WI38 (cell line): ENCODE results near the gene TNFRSF21.

ENCODE experiments used
- H3K4me3 ChIP-seq: 2 replicates; pipeline ENCODE4 v1.5.1; 2011; ENCODE audit warnings: low read depth, mild to moderate bottlenecking, control low read depth, low read length
- TF ChIP-seq, protein P1 (sequence below): IDR thresholded peaks from 2 replicates; pipeline ENCODE4 v1.5.1; 2012; ENCODE audit warnings: low read depth, mild to moderate bottlenecking, control low read depth, low read length

The TNFRSF21 gene

GRCh38 chr6:47242483-47243386, 67.0 kb downstream of the TNFRSF21 start:
- TF ChIP-seq, protein P1, sequence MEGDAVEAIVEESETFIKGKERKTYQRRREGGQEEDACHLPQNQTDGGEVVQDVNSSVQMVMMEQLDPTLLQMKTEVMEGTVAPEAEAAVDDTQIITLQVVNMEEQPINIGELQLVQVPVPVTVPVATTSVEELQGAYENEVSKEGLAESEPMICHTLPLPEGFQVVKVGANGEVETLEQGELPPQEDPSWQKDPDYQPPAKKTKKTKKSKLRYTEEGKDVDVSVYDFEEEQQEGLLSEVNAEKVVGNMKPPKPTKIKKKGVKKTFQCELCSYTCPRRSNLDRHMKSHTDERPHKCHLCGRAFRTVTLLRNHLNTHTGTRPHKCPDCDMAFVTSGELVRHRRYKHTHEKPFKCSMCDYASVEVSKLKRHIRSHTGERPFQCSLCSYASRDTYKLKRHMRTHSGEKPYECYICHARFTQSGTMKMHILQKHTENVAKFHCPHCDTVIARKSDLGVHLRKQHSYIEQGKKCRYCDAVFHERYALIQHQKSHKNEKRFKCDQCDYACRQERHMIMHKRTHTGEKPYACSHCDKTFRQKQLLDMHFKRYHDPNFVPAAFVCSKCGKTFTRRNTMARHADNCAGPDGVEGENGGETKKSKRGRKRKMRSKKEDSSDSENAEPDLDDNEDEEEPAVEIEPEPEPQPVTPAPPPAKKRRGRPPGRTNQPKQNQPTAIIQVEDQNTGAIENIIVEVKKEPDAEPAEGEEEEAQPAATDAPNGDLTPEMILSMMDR = no peak
- no peak overlapping the region for H3K4me3 ChIP-seq

DNA sequence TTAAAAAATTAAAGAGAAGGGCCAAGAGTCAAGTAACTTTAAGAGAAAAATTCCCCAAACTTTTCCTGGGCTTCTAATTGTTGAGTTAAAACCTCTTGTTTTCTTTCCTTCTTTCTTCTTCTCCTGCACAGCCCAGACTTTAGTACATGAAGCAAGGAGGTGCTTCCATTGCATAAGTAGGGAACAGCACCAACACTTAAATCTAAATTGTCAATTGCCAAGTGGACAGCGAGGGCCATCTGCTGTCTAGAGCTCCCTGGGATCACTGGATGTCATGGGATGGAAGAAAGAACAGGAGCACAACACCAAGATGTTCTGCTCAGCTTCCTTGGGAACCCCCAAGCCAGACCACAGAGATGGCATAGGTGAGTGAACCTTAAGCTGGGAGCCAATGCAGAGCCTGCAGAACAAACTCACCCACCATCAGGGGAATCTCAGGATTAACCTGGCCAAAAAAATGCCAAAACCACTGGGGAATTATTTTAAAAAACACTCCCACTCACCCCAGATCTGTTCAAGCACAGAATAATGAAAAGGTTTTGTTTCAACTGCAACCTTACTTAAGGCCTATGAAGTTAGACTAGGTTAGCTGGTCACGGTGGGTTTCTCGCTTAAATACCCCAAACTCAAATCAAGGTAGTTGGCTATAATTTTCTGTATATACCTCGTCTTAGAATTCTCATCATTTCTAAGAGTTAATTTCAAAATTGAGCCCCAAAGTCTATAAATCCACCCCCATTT, 67.8 kb downstream of the TNFRSF21 start:
- TF ChIP-seq, protein P1 = no peak
- no peak overlapping the region for H3K4me3 ChIP-seq

DNA sequence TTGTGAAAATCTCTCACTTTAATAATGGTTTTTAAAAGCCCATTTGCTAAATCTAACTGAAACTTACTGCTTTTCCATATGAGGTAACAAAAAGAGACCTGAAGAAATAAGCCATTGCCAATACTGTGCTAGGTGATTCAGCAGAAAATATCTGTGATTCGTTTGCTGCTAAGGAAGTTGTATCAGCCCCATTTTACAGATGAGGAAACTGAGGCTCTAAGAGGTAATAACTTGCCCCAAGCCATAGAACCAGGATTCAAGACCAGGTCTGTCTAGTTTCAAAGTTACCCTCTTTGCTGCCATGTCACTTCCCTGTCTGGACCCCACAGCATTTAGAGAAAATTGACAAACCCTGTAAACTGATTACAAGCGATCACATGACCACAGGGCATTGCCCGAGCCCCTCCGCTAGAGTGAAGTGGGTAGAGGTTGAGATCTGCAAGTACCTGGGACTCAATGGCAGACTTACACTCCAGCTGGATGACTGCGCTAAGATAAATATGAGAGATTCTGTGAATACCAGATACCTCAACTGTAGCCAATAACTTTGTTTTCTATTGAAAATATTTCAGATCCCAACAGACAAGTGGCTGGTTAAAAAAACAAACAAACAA, 69.3 kb downstream of the TNFRSF21 start:
- TF ChIP-seq, protein P1 = no peak

DNA sequence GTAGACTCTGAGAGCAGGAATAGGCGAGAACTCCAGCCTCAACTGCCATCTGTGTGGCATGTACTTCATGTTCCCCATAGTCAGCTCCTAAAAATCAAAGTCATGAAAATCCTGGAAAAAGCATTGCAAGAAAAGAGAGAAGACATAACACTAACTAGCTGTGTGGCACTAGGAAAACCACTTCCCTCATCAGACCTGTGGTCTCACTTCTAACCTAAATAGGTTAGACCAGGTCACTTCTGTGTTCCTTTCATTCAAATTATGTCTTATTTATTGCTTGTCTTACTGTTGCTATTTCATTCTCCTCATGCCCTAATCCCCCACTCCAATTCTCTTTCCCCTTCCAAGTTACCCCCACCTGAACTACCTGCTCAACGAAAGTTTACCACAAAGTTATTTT, 70.2 kb downstream of the TNFRSF21 start:
- TF ChIP-seq, protein P1 = no peak

More for the DNA sequence above, 69.3 kb downstream of the TNFRSF21 start:
- H3K4me3 ChIP-seq = no peak overlapping the region

GRCh38 chr6:47238456-47238995, 71.2 kb downstream of the TNFRSF21 start:
- TF ChIP-seq, protein P1 = no peak

More for the DNA sequence above, 70.2 kb downstream of the TNFRSF21 start:
- H3K4me3 ChIP-seq = no peak overlapping the region

DNA sequence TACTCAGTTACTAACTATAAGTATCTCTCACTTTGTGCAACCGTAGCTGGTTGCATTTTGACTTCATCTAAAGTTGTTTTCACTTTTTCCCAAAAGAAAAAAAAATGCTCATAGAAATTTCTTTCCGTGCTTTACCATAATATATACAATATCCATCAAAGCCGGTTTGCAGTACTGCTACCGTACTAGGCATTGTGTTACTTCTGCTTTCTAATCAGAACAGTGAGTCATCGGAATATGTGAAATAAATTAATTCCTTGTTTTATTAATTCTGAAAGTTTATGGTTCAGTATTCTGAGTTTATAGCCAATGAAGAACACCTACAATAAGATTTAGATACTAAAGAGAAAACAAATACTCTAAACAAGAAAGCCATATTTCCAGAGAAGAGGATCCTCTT, 72.5 kb downstream of the TNFRSF21 start:
- H3K4me3 ChIP-seq = no peak overlapping the region
- TF ChIP-seq, protein P1 = no peak

More at GRCh38 chr6:47238456-47238995, 71.2 kb downstream of the TNFRSF21 start:
- no peak overlapping the region for H3K4me3 ChIP-seq
